Progenitor cell of endocrine pancreas (in vitro differentiated cells): Measurements from ENCODE around the gene PRKCQ. TPM values are rescaled to one million over a fixed set of nuclear protein-coding genes. Genes with fewer than 3 reads are reported as not detected.
"Not testable (repeated sequence)": the region's sequence is repeated elsewhere in the genome, so short reads cannot be mapped to it uniquely, and the experiment has no call there.

Source experiments
- DNase-seq: peaks from one replicate; pipeline ENCODE4 v3.0.0; 2021; ENCODE audit warnings: low spot score; ENCODE audit not compliant: unreplicated experiment
- H3K27ac Mint-ChIP-seq: 2 replicates; pipeline ENCODE4 v1.8.0; 2021; ENCODE audit warnings: mild to moderate bottlenecking, moderate library complexity, mixed read lengths
- H3K27me3 Mint-ChIP-seq: 2 replicates; pipeline ENCODE4 v1.8.0; 2021; ENCODE audit warnings: mixed read lengths
- H3K36me3 Mint-ChIP-seq: 2 replicates; pipeline ENCODE4 v1.8.0; 2022; ENCODE audit warnings: mixed read lengths; ENCODE audit not compliant: insufficient read depth
- H3K4me1 Mint-ChIP-seq: 2 replicates; pipeline ENCODE4 v1.8.0; 2021; ENCODE audit warnings: low read depth, mixed read lengths
- H3K4me3 Mint-ChIP-seq: 2 replicates; pipeline ENCODE4 v1.8.0; 2021; ENCODE audit warnings: low read depth, mild to moderate bottlenecking, moderate library complexity, mixed read lengths
- H3K9me3 Mint-ChIP-seq: 2 replicates; pipeline ENCODE4 v1.8.0; 2021; ENCODE audit warnings: low read depth, mixed read lengths
- CTCF ChIP-seq: fragments of 200-600 bp; sonication (generic); IDR thresholded peaks from one replicate; pipeline ENCODE4 v1.5.0; 2021; ENCODE audit warnings: antibody characterized with exemption, mild to moderate bottlenecking; ENCODE audit not compliant: unreplicated experiment
- total RNA-seq: library from RNA; stranded (reverse); gene quantifications from 2 replicates; pipeline ENCODE4 v1.2.1, GENCODE V29; 2021

PRKCQ gene
- total RNA-seq, 1 donor from 2014 or later = 5.6 TPM

GRCh38 chr10:6455592-6455991, 124.5 kb downstream of the PRKCQ start:
- Mint-ChIP-seq H3K27ac (no peak overlapping the region), H3K27me3 (no peaks in the 10 kb centered on the region), H3K36me3 (peaks cover 43% of the 10 kb centered on the region), H3K9me3 (peaks cover 17% of the 10 kb centered on the region), H3K4me3 (no peak overlapping the region), H3K4me1 (no peaks in the 10 kb centered on the region)
- no peak for DNase-seq
- TF ChIP-seq CTCF = no peak

GRCh38 chr10:6446711-6447110, 133.4 kb downstream of the PRKCQ start:
- no peak for TF ChIP-seq CTCF
- no peaks in the 10 kb centered on the region for H3K9me3 Mint-ChIP-seq
- H3K4me3 Mint-ChIP-seq = no peak overlapping the region
- no peak for DNase-seq
- H3K4me1 Mint-ChIP-seq = no peaks in the 10 kb centered on the region
- no peaks in the 10 kb centered on the region for H3K27me3 Mint-ChIP-seq
- H3K36me3 Mint-ChIP-seq = peaks cover 3% of the 10 kb centered on the region
- no peak overlapping the region for H3K27ac Mint-ChIP-seq

GRCh38 chr10:6445671-6446316, 134.3 kb downstream of the PRKCQ start:
- peak; percentile 60 for TF ChIP-seq CTCF
- Mint-ChIP-seq H3K4me1 (no peaks in the 10 kb centered on the region), H3K4me3 (no peak overlapping the region), H3K27me3 (no peaks in the 10 kb centered on the region), H3K27ac (no peak overlapping the region), H3K9me3 (no peaks in the 10 kb centered on the region), H3K36me3 (peaks cover 5% of the 10 kb centered on the region)
- DNase-seq = no peak

GRCh38 chr10:6439875-6440274, 140.2 kb downstream of the PRKCQ start:
- H3K36me3 Mint-ChIP-seq, H3K27me3 Mint-ChIP-seq, DNase-seq, H3K4me1 Mint-ChIP-seq, H3K27ac Mint-ChIP-seq, H3K4me3 Mint-ChIP-seq, H3K9me3 Mint-ChIP-seq: not testable (repeated sequence)

GRCh38 chr10:6431861-6432260, 148.2 kb downstream of the PRKCQ start:
- Mint-ChIP-seq H3K9me3 (no peaks in the 10 kb centered on the region), H3K27ac (no peak overlapping the region), H3K36me3 (peaks cover 8% of the 10 kb centered on the region), H3K27me3 (peaks cover 3% of the 10 kb centered on the region), H3K4me1 (peaks cover 3% of the 10 kb centered on the region), H3K4me3 (no peak overlapping the region)
- no peak for TF ChIP-seq CTCF
- DNase-seq = no peak

- DNase-seq = no peak
- TF ChIP-seq CTCF = no peak
- H3K9me3 Mint-ChIP-seq = no peaks in the 10 kb centered on the region
- H3K36me3 Mint-ChIP-seq = peaks cover 8% of the 10 kb centered on the region
- H3K4me3 Mint-ChIP-seq = no peak overlapping the region
- H3K4me1 Mint-ChIP-seq = peaks cover 3% of the 10 kb centered on the region
- no peak overlapping the region for H3K27ac Mint-ChIP-seq
- H3K27me3 Mint-ChIP-seq = peaks cover 3% of the 10 kb centered on the region
These were observed 148.9 kb downstream of the PRKCQ start for GRCh38 chr10:6431186-6431585.
